H1 (cell line): Measurements from ENCODE around the gene SLC17A6. TPM values are rescaled to one million over a fixed set of nuclear protein-coding genes. Genes with fewer than 3 reads are reported as not detected.

Source experiments
- CEBPB ChIP-seq: IDR thresholded peaks from 2 replicates; pipeline ENCODE4 v1.6.1; 2012; ENCODE audit warnings: low read depth, low read length
- MAX ChIP-seq: IDR thresholded peaks from 2 replicates; pipeline ENCODE4 v1.6.1; 2012; ENCODE audit warnings: inconsistent platforms
- polyA plus RNA-seq, 7 experiments: library from polyadenylated mRNA; depleted of rRNA in 3 of 7; stranded (reverse) in 5 of 7; unstranded in 2 of 7; fragments of >200 nt in 5 of 7; fragments of 200-250 nt in 2 of 7; gene quantifications; 1 replicate in 5 of 7; 2 replicates in 1 of 7; 4 replicates in 1 of 7; pipeline versions ENCODE4 v1.2.1 to v1.2.3, GENCODE V29; 2011 to 2013; ENCODE audit warnings: missing spikeins in 2 of 7, mixed read lengths in 2 of 7
- total RNA-seq: library from RNA; stranded (reverse); fragmentation: NEBNext Ultra II Directional; extraction: Animal tissue kit (Norgen Biotek cat#: 25700); gene quantifications from 2 replicates; pipeline ENCODE4 v1.2.1, GENCODE V29; 2021

SLC17A6 gene
- total and polyA plus RNA-seq, 2 of the 8 experiments (the other 6 are each of a cell fraction or from before 2014, with no cell fraction given) = 0.24 to 1.6 TPM

- TF ChIP-seq MAX (no peak), CEBPB (no peak)
- TF ChIP-seq, all 59 proteins: peak for 0
Measured at GRCh38 chr11:22342211-22343031, 4.2 kb downstream of the SLC17A6 start (continued).
